Esophagus muscularis mucosa (tissue), 4 donors: ENCODE measurements around the gene PLXNA1. TPM values are rescaled to one million over a fixed set of nuclear protein-coding genes. Genes with fewer than 3 reads are reported as not detected.

ENCODE experiments used
- DNase-seq: peaks from one replicate; pipeline ENCODE4 v3.0.0-alpha.2; 2017; ENCODE audit errors: extremely low spot score
- H3K27ac ChIP-seq, 4 donors: fragments of 200-600 bp; sonication (generic); replicated peaks in 1 of 4; 1 replicate in 3 of 4; 2 replicates in 1 of 4; pipeline ENCODE4 v1.5.1; 2016 to 2019; ENCODE audit warnings: mild to moderate bottlenecking in 1 of 4
- H3K27me3 ChIP-seq, 4 donors: fragments of 200-600 bp; sonication (generic); one replicate each; pipeline versions ENCODE4 v1.5.1 to v1.6.0; 2016 to 2019
- H3K36me3 ChIP-seq, 4 donors: fragments of 200-600 bp; sonication (generic); one replicate each; pipeline ENCODE4 v1.5.1; 2016 to 2019
- H3K4me1 ChIP-seq, 4 donors: fragments of 200-600 bp; sonication (generic); one replicate each; pipeline ENCODE4 v1.5.1; 2016 to 2019
- H3K4me3 ChIP-seq, 4 donors: fragments of 200-600 bp; sonication (generic); 1 replicate in 2 of 4; 2 replicates in 2 of 4; pipeline ENCODE4 v1.5.1; 2016 to 2019; ENCODE audit warnings: mild to moderate bottlenecking in 4 of 4, moderate library complexity in 1 of 4
- H3K9me3 ChIP-seq, 4 donors: fragments of 200-600 bp; sonication (generic); 1 replicate in 3 of 4; 2 replicates in 1 of 4; pipeline ENCODE4 v1.5.1; 2016 to 2019
- EP300 ChIP-seq: sonication (generic); formaldehyde crosslinking; IDR thresholded peaks from one replicate; pipeline ENCODE4 v1.6.1; 2017; ENCODE audit warnings: antibody characterized with exemption
- POLR2A ChIP-seq: fragments of 450-650 bp; IDR thresholded peaks from one replicate; pipeline ENCODE4 v1.6.1; 2017; ENCODE audit warnings: antibody characterized with exemption, moderate library complexity, mild to moderate bottlenecking, low read depth
- POLR2AphosphoS5 ChIP-seq, 2 donors: sonication (generic); formaldehyde crosslinking; IDR thresholded peaks; one replicate each; pipeline ENCODE4 v1.6.1; 2017; ENCODE audit warnings: antibody characterized with exemption in 2 of 2
- WGBS: methylation state at CpG from one replicate; pipeline ENCODE4 v1.1.5; 2018; 5-methylcytosine and 5-hydroxymethylcytosine counted together
- intact Hi-C: fragments of 100-400 bp; cut with DNase I; formaldehyde crosslinking; loops from one replicate; pipeline ENCODE4 v1.15.1; 2023
- total RNA-seq, 4 donors: library from RNA; depleted of rRNA; stranded (reverse); fragments of >200 nt; gene quantifications; one replicate each; pipeline versions ENCODE4 v1.1.0 to v1.2.1, GENCODE V29; 2016
- TF ChIP-seq, protein P1 (sequence below), 3 experiments: fragments of 200-600 bp in 2 of 3; fragments of 450-650 bp in 1 of 3; sonication (generic) in 2 of 3; IDR thresholded peaks; one replicate each; pipeline ENCODE4 v1.5.1; 2017 to 2019; ENCODE audit warnings: antibody characterized with exemption in 3 of 3, mild to moderate bottlenecking in 2 of 3, moderate library complexity in 1 of 3

The PLXNA1 gene
- total RNA-seq, 4 donors from 2014 or later, result 33.6 to 82.4 (median 47.0) TPM

DNA sequence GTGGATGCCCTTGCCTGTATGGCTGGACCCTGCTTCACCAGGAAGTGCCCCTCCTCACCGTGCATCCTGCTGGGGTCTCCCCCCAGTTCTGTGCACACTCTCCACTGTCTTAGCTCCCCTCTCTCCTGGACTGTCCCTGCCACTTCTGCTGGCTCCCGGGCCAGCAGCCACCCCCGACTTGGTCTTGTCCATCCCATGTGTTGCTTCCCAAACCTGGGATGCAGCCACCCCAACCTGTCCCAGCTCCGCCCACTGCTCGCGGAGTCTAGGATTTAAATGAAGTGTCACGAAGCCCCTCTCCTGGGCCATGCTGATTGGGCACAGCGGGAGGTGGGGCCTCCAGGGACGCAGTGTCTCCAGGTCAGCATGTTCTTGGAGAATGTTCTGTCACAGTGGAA, 48.5 kb downstream of the PLXNA1 start:
- intact Hi-C loops, result no loop called here
- H3K9me3 ChIP-seq, result no peaks in the 10 kb centered on the region
- WGBS, result 88% methylated on average over 9 of the region's 9 CpGs
- H3K4me3 ChIP-seq, result no peak overlapping the region
- no peak overlapping the region for H3K27ac ChIP-seq
- H3K27me3 ChIP-seq, result no peaks in the 10 kb centered on the region
- H3K4me1 ChIP-seq, result peaks cover 0 to 7% (median 0%) of the 10 kb centered on the region in 4 donors
- TF ChIP-seq EP300 (no peak), POLR2AphosphoS5 (IDR thresholded peaks at IDR 0.05) (no peak), POLR2A (no peak)
- TF ChIP-seq, protein P1, sequence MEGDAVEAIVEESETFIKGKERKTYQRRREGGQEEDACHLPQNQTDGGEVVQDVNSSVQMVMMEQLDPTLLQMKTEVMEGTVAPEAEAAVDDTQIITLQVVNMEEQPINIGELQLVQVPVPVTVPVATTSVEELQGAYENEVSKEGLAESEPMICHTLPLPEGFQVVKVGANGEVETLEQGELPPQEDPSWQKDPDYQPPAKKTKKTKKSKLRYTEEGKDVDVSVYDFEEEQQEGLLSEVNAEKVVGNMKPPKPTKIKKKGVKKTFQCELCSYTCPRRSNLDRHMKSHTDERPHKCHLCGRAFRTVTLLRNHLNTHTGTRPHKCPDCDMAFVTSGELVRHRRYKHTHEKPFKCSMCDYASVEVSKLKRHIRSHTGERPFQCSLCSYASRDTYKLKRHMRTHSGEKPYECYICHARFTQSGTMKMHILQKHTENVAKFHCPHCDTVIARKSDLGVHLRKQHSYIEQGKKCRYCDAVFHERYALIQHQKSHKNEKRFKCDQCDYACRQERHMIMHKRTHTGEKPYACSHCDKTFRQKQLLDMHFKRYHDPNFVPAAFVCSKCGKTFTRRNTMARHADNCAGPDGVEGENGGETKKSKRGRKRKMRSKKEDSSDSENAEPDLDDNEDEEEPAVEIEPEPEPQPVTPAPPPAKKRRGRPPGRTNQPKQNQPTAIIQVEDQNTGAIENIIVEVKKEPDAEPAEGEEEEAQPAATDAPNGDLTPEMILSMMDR (IDR thresholded peaks at IDR 0.05), result no peak
- H3K36me3 ChIP-seq, result peaks cover 24 to 85% (median 79%) of the 10 kb centered on the region in 4 donors
- DNase-seq, result no peak

GRCh38 chr3:127031845-127032244, 48.9 kb downstream of the PLXNA1 start:
- peaks cover 24 to 81% (median 76%) of the 10 kb centered on the region in 4 donors for H3K36me3 ChIP-seq
- peaks cover 0 to 7% (median 0%) of the 10 kb centered on the region in 4 donors for H3K4me1 ChIP-seq
- TF ChIP-seq POLR2A (no peak), POLR2AphosphoS5 (IDR thresholded peaks at IDR 0.05) (no peak), EP300 (no peak)
- TF ChIP-seq, protein P1 (IDR thresholded peaks at IDR 0.05), result no peak
- no peak overlapping the region for H3K4me3 ChIP-seq
- no peaks in the 10 kb centered on the region for H3K27me3 ChIP-seq
- H3K9me3 ChIP-seq, result no peaks in the 10 kb centered on the region
- H3K27ac ChIP-seq, result no peak overlapping the region
- WGBS, result 87% methylated on average over 3 of the region's 7 CpGs
- intact Hi-C loops, result no loop called here
- DNase-seq, result no peak

DNA sequence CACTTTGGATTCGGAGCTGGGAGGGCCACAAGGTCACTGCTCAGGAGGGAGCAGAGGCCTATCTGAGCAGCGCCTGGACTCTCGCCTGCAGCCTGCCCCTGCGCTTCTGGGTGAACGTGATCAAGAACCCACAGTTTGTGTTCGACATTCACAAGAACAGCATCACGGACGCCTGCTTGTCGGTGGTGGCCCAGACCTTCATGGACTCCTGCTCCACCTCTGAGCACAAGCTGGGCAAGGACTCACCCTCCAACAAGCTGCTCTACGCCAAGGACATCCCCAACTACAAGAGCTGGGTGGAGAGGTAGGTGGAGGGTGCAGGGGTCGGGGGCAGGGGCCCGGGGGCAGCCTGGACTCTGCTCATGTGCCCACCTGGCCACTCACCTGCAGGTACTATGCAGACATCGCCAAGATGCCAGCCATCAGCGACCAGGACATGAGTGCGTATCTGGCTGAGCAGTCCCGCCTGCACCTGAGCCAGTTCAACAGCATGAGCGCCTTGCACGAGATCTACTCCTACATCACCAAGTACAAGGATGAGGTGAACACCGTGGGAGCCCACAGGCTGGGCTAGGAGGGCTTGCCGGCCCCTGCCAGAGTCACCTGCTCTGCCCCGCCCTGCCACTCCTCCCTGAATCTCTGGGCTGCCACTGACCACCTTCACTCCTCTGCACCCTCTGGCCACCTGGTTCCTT, 49.5 kb downstream of the PLXNA1 start:
- no peak for DNase-seq
- intact Hi-C loops, result no loop called here
- TF ChIP-seq POLR2A (no peak), POLR2AphosphoS5 (IDR thresholded peaks at IDR 0.05) (no peak), EP300 (no peak)
- TF ChIP-seq, protein P1 (IDR thresholded peaks at IDR 0.05), result no peak
- WGBS, result 92% methylated on average over 13 of the region's 21 CpGs
- Histone ChIP-seq H3K36me3 (peaks cover 24 to 75% (median 70%) of the 10 kb centered on the region in 4 donors), H3K4me1 (peaks cover 0 to 7% (median 0%) of the 10 kb centered on the region in 4 donors), H3K9me3 (no peaks in the 10 kb centered on the region), H3K4me3 (no peak overlapping the region), H3K27me3 (no peaks in the 10 kb centered on the region), H3K27ac (no peak overlapping the region)

Other genes with a start within 250 kb of the PLXNA1 start
- gene PRR23E, start 210.0 kb downstream of the PLXNA1 start, total RNA-seq, result not detected